HG02642 (cell line): ENCODE measurements around the gene GFRA4.

Experiments used
- ATAC-seq: cut with Tn5 transposase; IDR thresholded peaks from one replicate; pipeline ENCODE4 v1.9.1; 2021; ENCODE audit warnings: mild to moderate bottlenecking; ENCODE audit not compliant: unreplicated experiment, poor library complexity

GFRA4 gene

GRCh38 chr20:3658019-3658715, 5.0 kb downstream of the GFRA4 start:
- ATAC-seq: no peak

GRCh38 chr20:3655131-3655405, 8.1 kb downstream of the GFRA4 start:
- no peak for ATAC-seq

- no peak for ATAC-seq
Measured at GRCh38 chr20:3654326-3655130, 8.7 kb downstream of the GFRA4 start.

GRCh38 chr20:3653921-3654320, 9.3 kb downstream of the GFRA4 start:
- no peak for ATAC-seq

- no peak for ATAC-seq
Measured at GRCh38 chr20:3652676-3653596, 10.3 kb downstream of the GFRA4 start.

GRCh38 chr20:3652221-3652620, 11.0 kb downstream of the GFRA4 start:
- no peak for ATAC-seq

- ATAC-seq: no peak
Measured at GRCh38 chr20:3651204-3651962, 11.8 kb downstream of the GFRA4 start.

GRCh38 chr20:3648951-3649350, 14.2 kb downstream of the GFRA4 start:
- ATAC-seq: no peak

- no peak for ATAC-seq
Measured at GRCh38 chr20:3647473-3647872, 15.7 kb downstream of the GFRA4 start.

GRCh38 chr20:3646651-3647050, 16.5 kb downstream of the GFRA4 start:
- no peak for ATAC-seq

- no peak for ATAC-seq
Measured at GRCh38 chr20:3646067-3646440, 17.1 kb downstream of the GFRA4 start.

- no peak for ATAC-seq
Measured at GRCh38 chr20:3645309-3646066, 17.7 kb downstream of the GFRA4 start.

GRCh38 chr20:3640259-3640658, 22.9 kb downstream of the GFRA4 start:
- no peak for ATAC-seq

GRCh38 chr20:3635346-3635745, 27.9 kb downstream of the GFRA4 start:
- ATAC-seq: no peak

GRCh38 chr20:3633913-3634478, 29.2 kb downstream of the GFRA4 start:
- ATAC-seq: no peak

GRCh38 chr20:3632311-3633004, 30.7 kb downstream of the GFRA4 start:
- ATAC-seq: no peak

GRCh38 chr20:3631534-3631933, 31.7 kb downstream of the GFRA4 start:
- ATAC-seq: no peak

GRCh38 chr20:3630429-3630828, 32.8 kb downstream of the GFRA4 start:
- ATAC-seq: no peak

GRCh38 chr20:3629893-3630292, 33.3 kb downstream of the GFRA4 start:
- ATAC-seq: no peak
